Vagina (tissue), 2 donors: ENCODE results near the gene TWIST2. TPM values are rescaled to one million over a fixed set of nuclear protein-coding genes. Genes with fewer than 3 reads are reported as not detected.
A peak's percentile ranks its signal among the peaks of the same experiment; 100 is the strongest.

Source experiments
- DNase-seq, 2 donors: peaks; one replicate each; pipeline ENCODE4 v3.0.0-alpha.2; 2017; ENCODE audit errors: extremely low spot score in 2 of 2
- H3K27ac ChIP-seq: fragments of 200-600 bp; sonication (generic); one replicate; pipeline ENCODE4 v1.5.1; 2019
- H3K27me3 ChIP-seq: fragments of 200-600 bp; sonication (generic); one replicate; pipeline ENCODE4 v1.5.1; 2019
- H3K36me3 ChIP-seq, 2 donors: fragments of 200-600 bp; sonication (generic); one replicate each; pipeline ENCODE4 v1.5.1; 2017 to 2019
- H3K4me1 ChIP-seq: fragments of 200-600 bp; sonication (generic); one replicate; pipeline ENCODE4 v1.5.1; 2019
- H3K4me3 ChIP-seq, 2 donors: fragments of 200-600 bp; sonication (generic); 1 replicate in 1 of 2; 2 replicates in 1 of 2; pipeline ENCODE4 v1.5.1; 2016 to 2019
- H3K9me3 ChIP-seq: fragments of 200-600 bp; sonication (generic); one replicate; pipeline ENCODE4 v1.5.1; 2019
- CTCF ChIP-seq, 3 experiments: fragments of 450-650 bp in 2 of 3; fragments of 200-600 bp in 1 of 3; sonication (generic) in 1 of 3; IDR thresholded peaks; one replicate each; pipeline ENCODE4 v1.5.1; 2017 to 2019; ENCODE audit warnings: antibody characterized with exemption in 3 of 3, mild to moderate bottlenecking in 2 of 3, moderate library complexity in 2 of 3
- POLR2A ChIP-seq, 2 donors: fragments of 450-650 bp; IDR thresholded peaks; one replicate each; pipeline ENCODE4 v1.6.1; 2017; ENCODE audit warnings: antibody characterized with exemption in 2 of 2, mild to moderate bottlenecking in 2 of 2, moderate library complexity in 2 of 2
- POLR2AphosphoS5 ChIP-seq, 2 donors: sonication (generic); formaldehyde crosslinking; IDR thresholded peaks; one replicate each; pipeline ENCODE4 v1.9.0; 2017; ENCODE audit warnings: antibody characterized with exemption in 2 of 2, mild to moderate bottlenecking in 2 of 2, low read depth in 1 of 2; ENCODE audit not compliant: insufficient read depth in 1 of 2
- intact Hi-C: fragments of 100-400 bp; cut with DNase I; formaldehyde crosslinking; loops from one replicate; pipeline ENCODE4 v1.15.1; 2023
- total RNA-seq: library from RNA; depleted of rRNA; stranded (reverse); fragments of >200 nt; gene quantifications from one replicate; pipeline ENCODE4 v1.2.3, GENCODE V29; 2016

Gene TWIST2
- total RNA-seq, 1 donor from 2014 or later, result 214 TPM

- H3K4me1 ChIP-seq, result peaks cover 25% of the 10 kb centered on the region
- H3K27me3 ChIP-seq, result no peaks in the 10 kb centered on the region
- H3K4me3 ChIP-seq, result no peak overlapping the region
- peak overlapping the region; percentile 78 for H3K27ac ChIP-seq
- peak in 1 of 2 donors; percentile 88 for DNase-seq
- no peaks in the 10 kb centered on the region for H3K36me3 ChIP-seq
- TF ChIP-seq POLR2A (IDR thresholded peaks at IDR 0.05), result no peak
- no peak for TF ChIP-seq CTCF (IDR thresholded peaks at IDR 0.05)
- no peak for TF ChIP-seq POLR2AphosphoS5 (IDR thresholded peaks at IDR 0.05; ENCODE audit: insufficient read depth in 1 of 2, low read depth in 1 of 2)
- H3K9me3 ChIP-seq, result no peaks in the 10 kb centered on the region
- intact Hi-C loops, result no loop called here
Measured at GRCh38 chr2:238928520-238929241, 80.8 kb downstream of the TWIST2 start.

GRCh38 chr2:238929242-238930081, 81.6 kb downstream of the TWIST2 start:
- intact Hi-C loops, result no loop called here
- H3K27ac ChIP-seq, result peak overlapping the region; percentile 78
- no peak overlapping the region for H3K4me3 ChIP-seq
- no peaks in the 10 kb centered on the region for H3K9me3 ChIP-seq
- no peaks in the 10 kb centered on the region for H3K36me3 ChIP-seq
- DNase-seq, result peak in 1 of 2 donors; percentile 91
- H3K4me1 ChIP-seq, result peaks cover 25% of the 10 kb centered on the region
- H3K27me3 ChIP-seq, result no peaks in the 10 kb centered on the region
- TF ChIP-seq POLR2A (IDR thresholded peaks at IDR 0.05) (no peak), POLR2AphosphoS5 (IDR thresholded peaks at IDR 0.05; ENCODE audit: insufficient read depth in 1 of 2, low read depth in 1 of 2) (peak; percentile 9 to 70), CTCF (IDR thresholded peaks at IDR 0.05) (no peak)

GRCh38 chr2:238930216-238930615, 82.3 kb downstream of the TWIST2 start:
- Histone ChIP-seq H3K36me3 (no peaks in the 10 kb centered on the region), H3K9me3 (no peaks in the 10 kb centered on the region), H3K27ac (peak overlapping the region; percentile 78), H3K27me3 (no peaks in the 10 kb centered on the region), H3K4me3 (no peak overlapping the region), H3K4me1 (peaks cover 25% of the 10 kb centered on the region)
- DNase-seq, result peak in 1 of 2 donors; percentile 85
- no peak for TF ChIP-seq CTCF (IDR thresholded peaks at IDR 0.05)
- intact Hi-C loops, result no loop called here

GRCh38 chr2:238936162-238937052, 88.5 kb downstream of the TWIST2 start:
- intact Hi-C loops, result loop anchor here (5.0 kb wide), 1 partner anchor 89 kb away; the partner anchor contains the start of gene TWIST2

More at GRCh38 chr2:238936162-238937052, 88.5 kb downstream of the TWIST2 start:
- peak; percentile 70 to 83 for DNase-seq
- Histone ChIP-seq H3K4me3 (no peak overlapping the region), H3K27me3 (no peaks in the 10 kb centered on the region), H3K27ac (no peak overlapping the region), H3K4me1 (peaks cover 15% of the 10 kb centered on the region), H3K36me3 (no peaks in the 10 kb centered on the region), H3K9me3 (no peaks in the 10 kb centered on the region)
- TF ChIP-seq POLR2AphosphoS5 (IDR thresholded peaks at IDR 0.05; ENCODE audit: insufficient read depth in 1 of 2, low read depth in 1 of 2), result no peak
- TF ChIP-seq POLR2A (IDR thresholded peaks at IDR 0.05), result no peak
- no peak for TF ChIP-seq CTCF (IDR thresholded peaks at IDR 0.05)
